Retinal pigment epithelial cell (primary cell): ENCODE results near the gene RAB10.

ENCODE experiments used
- DNase-seq: peaks from one replicate; pipeline ENCODE4 v3.0.0-alpha.2; 2010; ENCODE audit warnings: low read depth
- H3K4me3 ChIP-seq: 2 replicates; pipeline ENCODE4 v1.5.1; 2011; ENCODE audit warnings: mild to moderate bottlenecking, low read length, control low read depth, moderate library complexity
- TF ChIP-seq, protein P1 (sequence below): conservative IDR thresholded peaks from 2 replicates; pipeline ENCODE4 v1.5.1; 2011; ENCODE audit warnings: low read depth, low read length, control low read depth, inconsistent platforms

Gene RAB10

DNA sequence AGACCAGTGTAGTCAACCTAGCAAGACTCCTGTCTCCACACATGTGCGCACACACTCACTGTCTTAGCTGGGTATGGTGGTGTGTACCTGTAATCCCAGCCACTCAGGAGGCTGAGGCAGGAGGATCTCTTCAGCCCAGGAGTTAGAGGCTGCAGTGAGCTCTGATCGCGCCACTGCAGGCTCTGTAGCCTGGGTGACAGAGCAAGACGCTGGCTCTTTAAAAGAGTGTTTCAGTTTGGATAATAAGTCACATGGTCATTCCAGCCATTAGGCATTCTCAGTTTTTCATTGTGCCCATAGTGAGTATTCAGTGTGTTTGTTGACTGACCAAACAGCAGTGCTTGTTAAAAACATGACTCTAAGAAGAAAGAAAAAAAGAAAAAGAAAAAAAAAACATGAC lies 31.0 kb downstream of the RAB10 start:
- no peak for DNase-seq
- no peak overlapping the region for H3K4me3 ChIP-seq
- TF ChIP-seq, protein P1, sequence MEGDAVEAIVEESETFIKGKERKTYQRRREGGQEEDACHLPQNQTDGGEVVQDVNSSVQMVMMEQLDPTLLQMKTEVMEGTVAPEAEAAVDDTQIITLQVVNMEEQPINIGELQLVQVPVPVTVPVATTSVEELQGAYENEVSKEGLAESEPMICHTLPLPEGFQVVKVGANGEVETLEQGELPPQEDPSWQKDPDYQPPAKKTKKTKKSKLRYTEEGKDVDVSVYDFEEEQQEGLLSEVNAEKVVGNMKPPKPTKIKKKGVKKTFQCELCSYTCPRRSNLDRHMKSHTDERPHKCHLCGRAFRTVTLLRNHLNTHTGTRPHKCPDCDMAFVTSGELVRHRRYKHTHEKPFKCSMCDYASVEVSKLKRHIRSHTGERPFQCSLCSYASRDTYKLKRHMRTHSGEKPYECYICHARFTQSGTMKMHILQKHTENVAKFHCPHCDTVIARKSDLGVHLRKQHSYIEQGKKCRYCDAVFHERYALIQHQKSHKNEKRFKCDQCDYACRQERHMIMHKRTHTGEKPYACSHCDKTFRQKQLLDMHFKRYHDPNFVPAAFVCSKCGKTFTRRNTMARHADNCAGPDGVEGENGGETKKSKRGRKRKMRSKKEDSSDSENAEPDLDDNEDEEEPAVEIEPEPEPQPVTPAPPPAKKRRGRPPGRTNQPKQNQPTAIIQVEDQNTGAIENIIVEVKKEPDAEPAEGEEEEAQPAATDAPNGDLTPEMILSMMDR = no peak

- H3K4me3 ChIP-seq = no peak overlapping the region
Observed at GRCh38 chr2:26067186-26067974, 33.5 kb downstream of the RAB10 start.

DNA sequence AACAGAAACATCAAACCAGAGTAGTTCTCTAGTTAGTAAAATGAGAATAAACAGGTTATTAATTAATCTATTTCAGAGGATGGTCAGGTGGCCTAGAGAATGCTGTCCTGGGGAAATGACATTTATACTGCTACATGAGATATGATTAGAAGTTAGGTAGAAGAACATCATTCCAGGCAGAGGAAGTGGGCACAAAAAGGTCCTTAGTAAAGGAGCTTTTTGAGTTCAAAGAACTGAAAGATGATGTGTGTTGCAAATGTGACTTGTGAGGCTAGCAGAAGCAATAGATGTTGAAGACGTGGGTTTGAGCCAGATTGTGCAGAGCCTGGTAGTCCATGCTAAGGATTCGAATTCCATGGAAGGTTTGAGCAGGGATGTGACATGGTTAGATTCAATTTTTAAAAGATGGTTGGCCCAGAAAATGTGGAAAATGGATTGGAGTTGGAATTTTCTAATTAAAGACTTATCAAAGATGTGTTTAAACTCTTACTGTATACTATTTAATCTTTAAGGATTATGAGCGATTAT lies 34.2 kb downstream of the RAB10 start:
- no peak for DNase-seq
- TF ChIP-seq, protein P1 = no peak
- no peak overlapping the region for H3K4me3 ChIP-seq

More at GRCh38 chr2:26067186-26067974, 33.5 kb downstream of the RAB10 start:
- TF ChIP-seq, protein P1 = no peak
- DNase-seq = no peak

DNA sequence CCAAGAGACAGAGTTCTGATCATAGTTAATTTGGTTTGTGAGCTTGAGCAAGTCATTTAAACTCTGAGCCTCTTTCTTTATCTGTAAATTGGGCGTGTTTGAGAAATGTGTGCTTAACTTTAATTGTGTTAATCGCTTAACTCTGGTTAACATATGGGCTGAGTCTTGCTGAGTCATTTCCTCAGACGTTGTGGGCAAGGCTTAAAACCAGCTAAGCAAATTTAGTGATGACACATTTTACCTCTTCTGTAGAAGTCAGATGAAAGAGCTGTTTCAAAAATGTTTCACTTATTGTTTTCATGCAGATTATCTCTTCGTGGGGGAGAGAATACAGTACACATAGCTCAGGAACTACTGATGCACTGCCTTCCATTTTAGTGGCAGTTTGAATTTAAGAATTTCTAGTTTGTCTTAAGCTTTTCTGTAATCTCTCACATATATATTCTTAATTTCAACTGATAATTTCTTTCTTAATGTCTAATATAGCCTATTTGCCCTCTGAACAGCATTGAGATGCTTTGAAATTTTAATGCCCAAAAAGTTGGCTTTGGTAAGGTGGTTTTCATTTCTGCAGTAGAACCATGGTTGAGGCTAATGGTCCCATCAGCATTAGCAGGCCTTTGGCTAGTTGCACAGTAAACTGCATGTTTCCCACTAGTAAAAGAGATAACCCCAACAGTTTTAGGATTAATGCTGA lies 34.9 kb downstream of the RAB10 start:
- no peak overlapping the region for H3K4me3 ChIP-seq
- TF ChIP-seq, protein P1 = no peak

GRCh38 chr2:26070730-26071129 lies 36.8 kb downstream of the RAB10 start:
- H3K4me3 ChIP-seq = no peak overlapping the region
- no peak for DNase-seq
- TF ChIP-seq, protein P1 = no peak

More for the DNA sequence above, 34.9 kb downstream of the RAB10 start:
- peak; percentile 62 for DNase-seq

DNA sequence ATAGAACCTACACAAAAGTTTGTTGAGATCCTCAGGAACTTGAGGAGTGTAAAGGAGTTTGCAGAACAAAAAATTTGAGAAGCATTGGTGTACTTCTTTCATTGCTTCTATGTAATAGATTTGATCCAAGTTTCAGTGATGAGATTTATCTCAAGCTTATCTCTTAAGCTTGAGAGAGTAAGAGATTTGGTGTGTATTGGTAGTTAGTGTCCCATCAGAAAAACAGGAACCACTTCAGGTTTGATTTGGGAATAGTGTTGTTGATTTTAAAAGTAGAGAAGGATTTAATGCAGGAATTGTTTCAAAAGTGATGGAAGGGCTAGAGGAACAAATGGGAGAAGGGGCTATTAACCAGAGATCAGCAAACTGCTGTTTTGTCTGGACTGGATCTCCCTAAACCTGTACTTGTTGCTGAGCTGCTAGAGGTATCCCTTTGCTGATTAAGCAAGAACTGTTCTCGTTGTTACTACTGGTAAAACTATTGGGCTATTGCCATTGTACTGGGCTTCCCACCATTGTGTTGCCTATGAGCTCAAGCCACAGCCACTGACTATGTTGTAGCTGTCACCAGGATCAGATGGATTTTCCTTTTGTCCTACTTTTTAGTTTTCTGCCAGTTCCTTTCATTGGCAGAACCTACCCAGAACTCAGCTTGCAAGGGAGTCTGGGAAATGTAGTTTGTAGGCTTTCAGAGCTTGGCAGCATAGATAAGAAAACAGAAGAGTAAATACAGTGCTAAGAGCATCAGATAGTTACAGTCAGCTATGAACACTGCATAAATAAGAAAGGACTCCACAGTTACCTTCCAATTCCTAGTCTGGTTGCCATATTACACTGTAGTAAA lies 39.3 kb downstream of the RAB10 start:
- no peak overlapping the region for H3K4me3 ChIP-seq
- DNase-seq = no peak
- TF ChIP-seq, protein P1 = no peak
